HTR-8/SVneo (cell line): ENCODE data around the gene ZNF236.

Experiments
- DNase-seq: peaks from one replicate; pipeline ENCODE4 v3.0.0; 2011; ENCODE audit warnings: low spot score, mixed read lengths; ENCODE audit not compliant: insufficient read length
- FAIRE-seq: peaks from 2 replicates; lab custom pipeline; 2011; peaks lifted over from hg19 to GRCh38; lab: Jason Lieb, UNC

ZNF236 gene

DNA sequence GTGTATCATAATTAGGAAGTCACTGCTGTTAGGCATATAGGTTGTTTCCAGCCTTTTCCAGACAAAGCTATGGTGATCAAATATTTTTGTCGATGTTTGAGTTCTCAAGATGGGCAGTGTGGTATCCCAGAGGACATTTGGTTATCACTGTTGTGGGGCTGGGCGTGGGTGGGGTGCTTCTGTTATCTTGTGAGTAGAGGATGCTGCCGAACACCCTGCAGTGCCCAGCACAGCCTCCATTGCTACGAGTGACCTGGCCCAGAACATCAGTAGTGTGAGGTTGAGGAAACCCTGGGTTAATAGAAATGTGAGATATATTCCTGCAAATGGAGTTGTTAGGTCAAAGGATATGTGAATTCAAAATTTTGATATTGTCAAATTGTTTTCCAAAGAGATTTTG, 33.2 kb downstream of the ZNF236 start:
- DNase-seq (no peak), FAIRE-seq (no peak)

DNA sequence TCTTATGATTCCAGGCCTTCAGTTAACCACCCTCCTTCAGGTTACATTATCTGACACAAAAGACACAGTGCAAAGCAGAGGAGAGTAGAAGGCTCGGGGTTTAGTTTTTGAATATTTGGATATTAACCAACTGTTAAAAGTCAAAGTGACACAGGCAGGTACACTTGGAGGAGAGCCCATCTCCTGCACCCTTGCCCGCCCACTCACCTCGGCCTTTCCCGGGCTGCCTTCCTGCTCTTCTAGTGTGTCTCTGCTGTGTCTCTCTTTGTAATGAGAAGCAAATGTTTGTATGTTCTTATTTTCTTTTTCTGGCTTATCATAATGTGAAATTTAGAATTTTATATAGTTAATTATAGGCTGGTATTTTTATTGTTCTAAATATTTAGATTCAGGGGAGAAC, 35.1 kb downstream of the ZNF236 start:
- FAIRE-seq, result no peak
- no peak for DNase-seq

DNA sequence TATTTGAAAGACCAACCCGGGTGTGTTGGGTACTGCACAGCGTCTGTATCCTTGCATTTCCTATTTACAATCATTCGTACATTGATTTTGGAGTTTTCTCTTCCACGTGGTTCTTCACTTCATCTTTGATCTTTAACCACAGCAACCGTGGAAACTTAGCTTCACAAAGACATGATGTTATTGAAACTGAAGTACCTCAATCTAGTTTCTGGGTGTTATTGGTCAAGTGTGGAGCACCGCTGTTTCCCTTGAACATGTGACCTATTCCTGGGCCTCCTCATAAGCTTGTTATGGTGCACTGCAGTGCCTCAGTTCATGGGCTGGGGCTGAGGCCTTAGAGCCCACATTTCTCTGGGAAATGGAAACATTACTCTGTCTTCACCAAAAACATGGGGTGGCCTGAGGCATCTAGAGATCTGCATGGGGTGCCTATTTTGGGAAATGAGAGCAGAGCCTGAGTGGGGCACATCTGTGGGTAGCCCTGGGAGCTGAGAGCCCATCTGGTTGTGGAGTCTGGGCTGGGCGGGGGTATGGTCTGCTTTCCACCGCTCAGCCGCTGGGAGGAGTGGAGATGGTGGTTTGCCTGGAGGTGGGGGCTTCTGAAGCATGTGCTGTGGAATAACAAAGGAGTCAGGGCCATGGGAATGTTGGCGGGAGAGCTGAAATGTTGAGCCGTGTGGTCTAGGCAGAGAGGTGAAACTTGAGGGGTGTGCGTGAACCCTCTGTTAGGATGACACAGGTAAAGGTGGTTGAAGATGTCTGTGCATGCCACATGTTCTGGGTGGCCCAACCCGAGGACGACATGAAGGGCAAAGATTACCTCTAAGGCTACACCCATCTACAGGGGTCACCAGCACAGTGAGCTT, 37.4 kb downstream of the ZNF236 start:
- FAIRE-seq (no peak), DNase-seq (no peak)

DNA sequence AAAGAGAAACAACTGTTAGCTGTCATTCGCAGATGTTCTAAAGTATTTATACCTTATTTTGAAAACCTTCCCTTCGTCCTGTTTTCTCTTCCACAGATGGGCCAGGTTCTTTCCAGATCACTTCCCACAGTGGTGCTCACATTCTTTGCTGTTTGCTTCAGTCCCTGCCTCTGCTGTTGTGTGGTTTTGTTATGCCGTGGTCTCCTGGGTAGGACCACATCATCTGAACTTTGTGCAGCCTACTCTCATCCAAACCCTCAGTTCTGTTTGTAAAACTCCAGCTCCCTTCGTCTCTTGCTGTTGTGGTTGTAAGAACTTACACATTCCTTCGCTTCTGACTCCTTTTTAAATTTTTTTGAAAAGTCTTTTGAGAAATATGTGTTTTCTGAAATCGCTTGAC, 38.1 kb downstream of the ZNF236 start:
- FAIRE-seq (no peak), DNase-seq (no peak)

DNA sequence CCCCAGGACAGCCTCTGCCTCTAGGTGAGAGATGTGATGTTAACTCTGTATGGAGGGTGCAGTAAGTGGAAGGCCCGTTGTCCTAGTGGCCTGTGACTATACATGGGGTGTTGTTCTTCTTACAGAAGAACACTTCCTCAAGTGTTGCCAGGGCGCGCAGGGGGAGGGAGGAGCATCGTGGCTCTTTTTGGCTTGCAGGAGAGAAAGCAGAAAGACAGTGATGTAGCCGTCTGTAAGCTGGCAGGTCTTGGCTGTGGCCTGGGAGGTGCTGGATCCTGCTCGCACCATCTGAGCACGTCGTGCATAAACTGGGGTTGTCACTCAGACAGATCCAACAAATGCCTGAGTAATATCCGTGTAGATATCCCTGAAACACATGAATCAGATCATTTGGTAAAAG, 44.3 kb downstream of the ZNF236 start:
- FAIRE-seq (no peak), DNase-seq (no peak)

DNA sequence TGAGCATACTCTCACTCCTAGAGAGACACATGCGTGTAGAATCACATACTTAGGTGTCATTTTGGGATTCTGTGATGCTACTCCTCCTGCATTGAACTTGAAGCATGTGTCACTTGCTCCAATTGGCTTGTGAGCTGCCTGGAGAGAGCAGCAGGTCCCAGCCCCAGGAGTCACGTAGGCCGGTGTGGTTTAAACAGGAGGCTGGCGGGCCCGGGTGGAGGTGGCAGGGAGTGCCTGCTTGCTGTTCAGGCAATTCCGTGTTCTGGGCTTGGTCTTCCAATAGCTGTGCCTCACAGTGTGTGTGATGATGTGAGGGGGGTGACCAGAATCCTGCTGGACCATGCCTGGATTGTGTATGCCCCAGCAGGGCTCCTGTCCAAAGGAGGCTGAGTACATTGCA, 51.0 kb downstream of the ZNF236 start:
- DNase-seq (no peak), FAIRE-seq (no peak)

DNA sequence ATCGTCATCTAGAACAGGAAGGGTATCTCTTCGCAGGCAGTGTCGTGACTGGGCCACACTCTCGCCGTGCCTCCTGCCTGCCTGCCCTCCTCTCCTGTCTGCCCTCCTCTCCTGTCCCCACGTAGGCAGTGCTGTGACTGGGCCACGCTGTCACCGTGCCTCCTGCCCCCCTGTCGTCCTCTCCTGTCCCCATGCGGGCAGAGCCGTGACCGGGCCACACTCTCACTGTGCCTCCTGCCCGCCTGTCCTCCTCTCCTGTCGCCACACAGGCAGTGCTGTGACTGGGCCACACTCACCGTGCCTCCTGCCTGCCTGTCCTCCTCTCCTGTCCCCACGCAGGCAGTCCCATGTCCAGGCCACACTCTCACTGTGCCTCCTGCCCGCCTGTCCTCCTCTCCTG, 51.4 kb downstream of the ZNF236 start:
- FAIRE-seq (no peak), DNase-seq (no peak)

DNA sequence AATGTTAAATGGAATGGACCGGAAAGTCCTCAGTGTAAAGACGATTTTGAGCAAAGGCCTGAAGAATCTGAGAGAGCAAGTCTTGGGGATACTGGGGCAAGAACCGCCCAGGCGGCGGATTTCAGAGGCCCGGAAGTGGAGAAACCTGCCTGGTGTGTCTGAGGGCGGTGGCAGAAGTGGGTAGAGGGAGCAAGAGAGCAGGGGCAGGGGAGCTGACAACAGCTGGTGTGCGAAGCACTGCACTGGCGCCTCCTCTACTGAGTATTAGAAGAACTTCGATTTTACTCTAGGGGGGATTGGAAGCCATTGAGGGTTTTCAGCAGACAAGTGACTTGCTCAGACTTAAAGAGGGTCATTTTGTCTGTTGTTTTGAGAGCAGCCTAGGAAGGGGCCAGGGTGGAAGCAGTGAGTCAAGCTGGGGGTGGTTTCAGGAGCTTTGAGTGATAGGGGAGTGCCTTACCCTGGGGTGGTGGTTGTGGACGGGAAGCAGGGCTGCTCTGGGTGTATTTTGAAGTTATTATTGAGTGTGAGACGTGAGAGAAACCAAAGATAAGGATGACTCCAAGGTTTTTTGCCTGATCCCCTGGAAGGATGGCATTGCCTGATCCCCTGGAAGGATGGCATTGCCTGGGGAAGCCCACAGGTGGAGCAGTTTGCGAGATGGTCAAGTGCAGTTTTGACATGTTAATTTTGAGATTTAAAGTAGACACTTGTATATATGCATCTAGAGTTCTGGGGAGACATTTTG, 52.5 kb downstream of the ZNF236 start:
- no peak for FAIRE-seq

DNA sequence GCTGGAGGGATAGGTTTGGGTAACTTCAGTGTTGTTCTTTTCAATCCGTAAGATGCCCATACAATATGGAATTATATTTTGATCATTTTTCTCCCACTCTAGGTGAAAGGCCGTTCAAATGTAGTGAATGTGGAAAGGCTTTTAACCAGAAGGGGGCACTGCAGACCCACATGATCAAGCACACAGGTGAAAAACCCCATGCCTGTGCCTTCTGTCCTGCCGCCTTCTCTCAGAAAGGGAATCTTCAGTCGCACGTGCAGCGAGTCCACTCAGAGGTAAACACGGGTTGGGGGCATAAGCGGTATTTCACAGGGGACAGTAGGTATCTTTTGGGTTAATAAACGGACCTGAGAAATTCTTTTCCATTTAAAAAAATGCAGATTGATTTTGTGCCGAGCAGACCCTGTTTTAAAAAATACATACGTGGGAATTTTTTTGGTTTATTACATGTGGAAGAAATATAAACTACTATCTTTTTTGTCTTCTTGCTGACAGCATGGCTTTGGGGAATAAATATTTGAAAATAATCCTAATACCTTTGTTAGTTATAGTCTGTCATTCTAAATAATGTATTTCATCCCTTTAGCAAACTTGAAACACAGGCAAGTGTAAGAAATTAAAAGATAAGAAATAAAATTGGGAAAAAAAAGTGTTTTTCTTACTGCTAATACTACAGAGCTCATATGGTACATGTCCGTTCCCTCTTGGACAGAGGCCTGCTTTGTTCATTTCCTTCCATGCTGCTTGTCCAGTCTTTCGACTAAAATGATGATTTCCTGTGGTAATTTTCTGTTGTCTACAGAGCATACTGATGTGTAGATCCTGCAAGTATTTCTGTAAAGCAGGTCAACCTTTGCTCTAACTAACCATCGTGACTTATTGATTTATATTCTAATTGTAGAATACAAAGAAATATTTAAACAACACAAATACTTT, 53.3 kb downstream of the ZNF236 start:
- DNase-seq, result no peak
- no peak for FAIRE-seq

More for the DNA sequence above, 52.5 kb downstream of the ZNF236 start:
- no peak for DNase-seq

DNA sequence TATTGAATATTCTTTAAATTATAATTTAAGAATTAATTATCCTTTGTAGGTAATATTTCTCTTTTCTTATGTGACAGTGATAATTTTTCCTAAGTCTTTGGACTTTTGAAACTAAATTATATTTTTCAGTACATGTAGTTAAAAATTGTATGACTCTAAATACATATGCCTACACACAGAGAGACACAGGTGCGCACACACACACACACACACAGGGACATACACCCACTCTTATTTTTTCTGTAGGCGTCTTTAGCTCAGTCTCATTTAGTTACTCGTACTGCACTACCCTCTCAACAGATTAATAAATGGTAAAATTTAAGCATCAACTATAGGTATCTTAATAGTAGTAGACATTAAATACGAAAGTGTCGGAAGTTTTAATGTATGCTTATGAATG, 56.1 kb downstream of the ZNF236 start:
- FAIRE-seq, result no peak
- no peak for DNase-seq

DNA sequence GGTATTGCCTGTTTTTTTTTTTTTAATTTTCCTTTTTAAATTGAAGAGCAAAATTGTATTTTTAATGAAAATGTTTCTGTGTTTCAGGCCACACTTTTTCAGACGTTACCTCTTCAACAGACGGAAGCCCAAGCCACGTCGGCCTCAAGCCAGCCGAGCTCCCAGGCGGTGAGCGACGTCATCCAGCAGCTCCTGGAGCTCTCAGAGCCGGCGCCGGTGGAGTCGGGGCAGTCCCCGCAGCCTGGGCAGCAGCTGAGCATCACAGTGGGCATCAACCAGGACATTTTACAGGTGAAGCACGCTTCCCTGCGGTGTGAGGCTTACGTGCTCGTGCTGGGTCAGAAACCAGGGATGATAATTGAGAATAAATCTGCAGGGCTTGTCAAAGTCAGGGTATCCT, 57.7 kb downstream of the ZNF236 start:
- FAIRE-seq (no peak), DNase-seq (no peak)

DNA sequence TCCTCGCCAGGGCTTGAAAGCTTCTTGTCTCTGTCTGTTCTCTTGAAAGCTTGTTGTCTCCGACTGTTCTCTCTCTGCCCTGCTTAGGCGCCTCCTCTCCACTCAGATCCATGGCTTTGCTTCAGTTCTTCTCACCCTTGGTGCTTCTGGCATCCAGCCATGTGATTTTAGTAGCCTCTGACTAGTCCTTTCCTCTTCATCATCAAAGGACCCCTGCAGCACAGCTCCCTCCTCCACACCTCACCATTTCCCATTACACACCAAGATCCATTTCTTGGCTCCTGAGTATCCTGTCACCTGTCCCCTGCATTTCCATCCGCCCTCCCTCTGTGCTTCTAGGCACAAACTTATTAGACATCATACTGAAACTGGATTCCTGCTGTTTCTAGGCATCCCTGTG, 59.4 kb downstream of the ZNF236 start:
- DNase-seq (no peak), FAIRE-seq (no peak)

DNA sequence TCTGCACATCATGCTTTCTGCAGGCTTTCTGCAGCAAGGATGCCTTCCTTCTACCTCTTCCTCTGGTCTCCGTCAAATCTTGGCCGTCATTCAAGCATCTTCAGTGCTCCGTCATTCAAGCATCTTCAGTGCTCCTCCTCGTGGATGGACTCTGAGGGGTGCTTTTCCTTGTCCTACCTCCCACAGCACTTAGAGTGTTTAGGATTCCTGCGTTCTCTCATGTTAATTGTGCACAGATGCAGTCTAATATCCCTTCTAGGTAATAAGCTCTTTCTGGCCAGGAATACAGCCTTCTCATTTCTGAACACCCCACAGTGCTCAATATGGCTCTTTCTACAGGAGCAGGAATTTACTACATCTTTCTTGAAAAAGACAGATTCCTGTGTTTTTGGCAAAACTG, 59.8 kb downstream of the ZNF236 start:
- FAIRE-seq, result no peak

DNA sequence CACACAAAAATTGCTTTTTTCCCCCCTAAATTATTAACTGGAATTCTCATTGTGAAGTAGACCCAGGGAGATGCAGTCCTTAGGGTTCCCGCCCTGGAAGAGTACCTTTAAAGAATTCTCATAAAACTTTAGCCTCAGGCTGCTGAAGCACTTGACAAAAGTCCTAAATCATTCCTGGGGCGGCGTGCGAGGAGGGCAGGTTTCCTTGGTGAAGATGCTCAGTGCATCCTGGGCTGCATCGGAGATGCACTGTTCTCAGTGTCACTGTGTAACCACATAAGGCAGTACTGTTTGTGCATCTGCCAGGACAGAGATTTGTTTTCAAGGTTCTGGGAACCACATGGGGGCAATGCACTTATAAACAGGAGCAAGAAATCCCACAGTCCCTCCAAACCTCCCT, 62.6 kb downstream of the ZNF236 start:
- no peak for FAIRE-seq
- no peak for DNase-seq

More for the DNA sequence above, 59.8 kb downstream of the ZNF236 start:
- DNase-seq, result no peak

DNA sequence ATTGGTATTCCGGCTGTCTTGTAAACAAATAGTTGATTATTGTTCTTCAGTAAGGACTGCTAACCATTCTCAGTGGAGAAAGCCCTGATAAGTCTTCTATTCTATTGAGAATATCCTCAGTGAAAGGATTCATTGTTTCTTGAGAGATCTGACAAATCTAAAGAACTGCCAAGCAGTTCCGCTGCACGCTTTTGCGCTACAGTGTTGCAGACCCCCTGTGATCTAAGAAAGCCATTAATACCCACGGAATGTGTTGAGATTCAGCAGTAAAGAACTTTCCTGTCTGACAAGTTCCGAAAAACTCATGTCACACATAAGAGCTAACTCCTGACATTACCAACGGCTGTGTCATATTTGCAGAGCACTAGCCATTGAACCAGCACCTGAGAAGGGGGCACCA, 63.8 kb downstream of the ZNF236 start:
- FAIRE-seq (no peak), DNase-seq (no peak)

DNA sequence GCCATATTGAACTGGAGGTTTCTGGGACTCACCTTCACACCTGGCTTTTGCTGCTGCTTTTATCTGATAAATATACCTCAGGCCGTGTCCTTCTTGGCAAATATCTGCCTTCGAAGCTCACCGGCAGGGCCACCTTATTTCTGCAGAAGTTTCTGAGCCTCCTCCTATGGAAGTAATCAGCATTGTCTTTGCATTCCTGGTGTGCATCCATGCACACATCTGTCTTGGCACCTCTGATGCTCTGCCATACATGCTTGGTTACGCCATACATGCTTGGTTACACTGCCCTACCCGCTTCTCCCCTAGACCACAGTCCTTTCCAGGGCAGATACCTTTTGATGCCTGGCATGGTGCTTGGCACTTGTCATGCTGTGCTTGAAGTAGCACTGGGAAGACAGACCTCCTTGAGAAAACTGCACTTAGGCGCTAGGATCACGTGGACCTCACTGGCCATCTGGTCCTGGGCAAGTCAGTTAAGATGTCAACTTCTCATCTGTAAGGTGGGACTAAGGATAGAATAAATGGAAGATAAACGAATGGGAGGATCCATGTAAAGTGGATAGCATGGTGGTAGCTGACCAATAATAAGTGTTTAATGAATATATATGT, 66.8 kb downstream of the ZNF236 start:
- no peak for FAIRE-seq
- DNase-seq, result no peak

DNA sequence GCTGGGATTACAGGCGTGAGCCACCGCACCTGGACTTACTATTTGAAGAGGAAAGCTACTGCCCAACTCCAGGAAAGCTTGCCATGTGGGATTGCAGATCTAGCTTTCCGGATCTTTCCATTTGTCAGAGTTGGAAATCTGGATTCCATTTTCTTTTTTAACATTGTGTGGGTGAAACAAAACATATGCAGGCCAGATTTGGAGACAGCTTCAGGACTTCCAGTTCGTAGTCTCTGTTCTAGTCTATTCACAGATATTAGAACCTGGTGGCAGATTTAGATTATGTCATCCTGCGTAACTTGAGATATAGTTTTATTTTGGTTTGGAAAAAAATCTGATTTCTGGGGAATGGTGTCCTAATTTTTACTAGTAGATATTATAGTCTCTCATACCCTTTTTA, 70.5 kb downstream of the ZNF236 start:
- DNase-seq, result no peak
- FAIRE-seq, result no peak

DNA sequence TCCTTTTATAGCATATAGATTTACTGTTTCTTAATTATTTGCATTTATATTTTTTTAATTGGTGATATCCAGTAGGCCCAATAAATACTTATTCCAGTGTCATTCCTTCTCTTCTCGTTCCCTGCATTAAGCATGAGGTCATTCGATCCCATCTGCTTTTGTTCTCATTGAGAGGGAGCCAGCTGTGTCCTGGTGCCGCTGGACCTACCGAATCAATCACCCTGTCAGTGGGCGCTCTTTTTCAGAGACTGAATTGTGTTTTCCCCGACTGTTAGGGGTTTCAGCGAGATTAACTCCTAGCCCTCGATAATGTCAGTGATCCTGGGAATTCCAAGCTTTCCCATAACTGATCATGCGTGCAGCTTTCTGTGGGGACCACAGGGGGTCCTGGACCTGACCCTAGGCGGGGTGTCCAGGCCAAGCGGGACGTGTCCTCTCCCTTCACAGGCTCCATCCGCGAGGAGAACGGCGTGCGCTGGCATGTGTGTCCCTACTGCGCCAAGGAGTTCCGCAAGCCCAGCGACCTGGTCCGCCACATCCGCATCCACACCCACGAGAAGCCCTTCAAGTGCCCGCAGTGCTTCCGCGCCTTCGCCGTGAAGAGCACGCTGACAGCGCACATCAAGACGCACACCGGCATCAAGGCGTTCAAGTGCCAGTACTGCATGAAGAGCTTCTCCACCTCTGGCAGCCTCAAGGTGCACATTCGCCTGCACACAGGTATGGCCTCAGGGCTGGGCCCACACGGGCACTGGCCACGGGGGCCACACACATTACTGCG, 72.4 kb downstream of the ZNF236 start:
- FAIRE-seq, result no peak

DNA sequence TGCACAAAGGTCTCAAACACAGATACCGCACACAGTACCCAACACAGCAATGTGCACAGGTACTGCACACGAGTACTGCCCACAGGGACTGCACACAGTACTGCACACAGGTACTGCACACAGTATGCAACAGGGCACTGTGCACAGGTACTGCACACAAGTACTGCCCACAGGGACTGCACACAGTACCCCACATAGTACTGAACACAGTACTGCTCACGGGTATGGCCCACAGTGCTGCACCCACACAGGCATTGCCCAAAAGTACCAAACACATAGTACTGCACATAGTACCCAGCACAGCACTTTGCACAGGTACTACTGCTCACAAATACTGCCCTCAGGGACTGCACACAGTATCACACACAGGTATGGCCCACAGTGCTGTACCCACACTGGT, 73.1 kb downstream of the ZNF236 start:
- DNase-seq (no peak), FAIRE-seq (no peak)

More for the DNA sequence above, 72.4 kb downstream of the ZNF236 start:
- no peak for DNase-seq
